ENCODE data around the gene PLSCR3.

Gene PLSCR3

DNA sequence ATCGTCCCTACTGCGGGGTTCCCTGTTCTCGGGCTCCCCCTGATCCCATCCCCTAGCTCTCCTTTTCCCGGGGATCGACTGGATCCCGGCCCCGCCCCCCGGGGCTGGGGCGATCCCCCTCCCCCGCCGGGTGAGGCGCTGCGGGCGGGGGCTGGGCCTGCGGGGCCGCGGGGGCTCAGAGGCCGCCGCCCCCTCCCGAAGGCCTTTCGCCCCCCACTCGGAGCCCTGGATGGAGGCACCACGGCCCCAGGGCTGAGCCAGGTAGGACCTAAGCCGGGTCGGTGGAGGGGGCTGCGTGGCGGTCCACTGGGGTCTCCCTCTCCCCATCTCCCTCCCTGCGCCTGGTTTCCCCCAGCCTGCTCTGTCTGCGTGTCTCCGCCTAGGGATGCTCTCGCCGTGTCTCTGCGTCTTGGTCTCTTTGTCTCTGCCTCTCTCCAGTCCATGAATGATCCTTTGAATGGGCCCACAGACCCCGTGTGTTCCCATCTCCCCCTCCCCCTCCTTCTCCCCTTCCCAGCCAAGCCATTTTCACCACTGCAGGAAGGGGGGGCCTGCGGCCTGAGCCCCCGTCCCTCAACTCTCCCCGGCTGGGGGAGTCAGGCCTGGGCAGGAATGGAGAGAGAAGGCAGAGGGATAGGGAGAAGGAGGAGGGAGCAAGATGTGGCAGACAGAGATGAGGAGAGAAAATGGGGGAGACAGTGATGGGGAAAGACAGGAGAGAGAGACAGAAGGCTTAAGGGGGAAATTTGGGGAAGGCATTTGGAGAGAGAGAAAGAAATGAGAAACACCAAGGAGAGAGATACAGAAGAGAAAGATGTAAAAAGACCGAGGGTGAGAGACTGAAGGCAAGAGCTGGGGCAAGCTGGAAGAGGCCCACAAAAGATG, 11.3 kb upstream of the PLSCR3 start:
- DNase-seq: no peak

DNA sequence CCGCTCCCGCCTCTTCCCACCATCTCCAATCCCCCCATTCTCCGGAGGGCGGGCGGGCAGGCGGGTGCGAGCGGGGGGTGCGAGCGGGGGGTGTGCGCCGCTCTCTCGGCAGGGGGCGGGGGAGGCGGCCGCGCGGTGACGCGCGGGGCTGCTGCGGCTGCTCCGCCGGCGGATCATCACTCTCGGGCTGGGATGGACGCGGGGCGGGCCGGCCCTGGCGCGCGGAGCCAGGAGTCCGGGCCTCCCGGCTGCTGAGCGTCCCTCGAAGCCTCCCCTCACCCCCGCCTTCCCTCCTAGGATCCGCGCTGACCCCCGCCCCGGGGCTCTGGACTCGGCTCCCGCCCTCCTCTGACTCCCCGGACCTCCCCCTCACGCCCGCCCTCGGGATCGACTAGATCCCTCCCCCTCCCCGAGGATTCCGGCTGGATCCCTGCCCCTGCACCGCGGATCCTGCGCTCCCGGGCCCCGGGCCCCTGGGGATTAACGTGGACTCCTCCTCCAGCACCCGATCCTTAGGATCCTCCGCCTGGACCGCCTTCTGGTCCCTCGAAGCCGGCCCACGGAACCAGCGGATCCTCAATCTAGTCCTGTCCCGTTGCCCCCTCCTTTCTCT, 10.5 kb upstream of the PLSCR3 start:
- peak; percentile 34 for DNase-seq

DNA sequence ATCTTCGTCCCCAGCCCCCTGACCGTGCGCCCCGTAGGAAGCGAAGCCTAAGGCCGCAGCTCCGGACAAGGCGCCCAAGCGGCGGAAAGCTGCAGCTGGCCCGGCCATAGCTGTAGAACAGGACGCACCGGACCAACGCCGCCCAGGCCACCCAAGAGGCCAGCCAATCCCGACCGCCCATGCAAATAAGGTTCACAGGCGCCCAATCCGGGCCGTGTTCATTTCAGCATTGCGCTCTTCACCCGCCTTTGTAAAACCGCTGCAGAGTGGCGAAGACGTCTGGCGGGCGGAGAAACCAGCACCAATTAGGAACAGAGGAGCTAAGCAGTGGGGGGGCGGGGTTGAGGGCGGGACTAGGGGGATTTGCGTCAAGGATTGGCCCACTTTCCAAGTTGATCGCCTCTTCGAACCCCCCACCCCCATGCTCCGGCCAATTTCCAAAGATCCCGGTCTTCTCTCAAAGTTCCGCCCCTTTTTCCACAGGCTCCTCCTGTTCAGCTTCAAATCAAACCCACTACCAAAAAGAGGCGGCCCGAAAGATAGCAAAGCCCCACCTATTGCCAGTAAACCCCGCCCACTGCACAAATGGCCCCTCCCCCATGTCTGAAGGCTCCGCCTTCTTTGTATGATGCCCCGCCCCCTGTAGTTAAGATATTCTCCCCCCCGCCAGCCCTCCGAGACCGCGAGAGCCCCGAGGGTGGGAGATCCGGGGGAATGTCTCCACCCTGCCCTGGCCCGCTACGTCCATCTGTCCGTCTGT, 9.8 kb upstream of the PLSCR3 start, which contains the start of gene TMEM256:
TMEM256 (minus strand) TSS at position 121 of the 760 bp plus-strand sequence; CDS start at position 108, 13 bp downstream.
- DNase-seq: peak; percentile 98

DNA sequence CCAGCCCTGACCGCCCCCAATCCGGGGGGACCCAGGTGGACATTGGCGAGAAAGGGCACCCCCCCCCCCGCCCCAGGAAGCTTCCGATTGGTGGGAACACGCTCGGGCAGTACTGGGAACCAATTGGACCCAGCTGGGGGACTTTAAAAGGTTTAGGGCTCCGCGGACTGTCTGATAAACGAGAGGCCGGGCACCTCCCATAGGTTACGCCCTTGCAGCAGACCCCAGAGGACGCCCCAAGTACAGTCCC, 9.3 kb upstream of the PLSCR3 start:
- DNase-seq: no peak

DNA sequence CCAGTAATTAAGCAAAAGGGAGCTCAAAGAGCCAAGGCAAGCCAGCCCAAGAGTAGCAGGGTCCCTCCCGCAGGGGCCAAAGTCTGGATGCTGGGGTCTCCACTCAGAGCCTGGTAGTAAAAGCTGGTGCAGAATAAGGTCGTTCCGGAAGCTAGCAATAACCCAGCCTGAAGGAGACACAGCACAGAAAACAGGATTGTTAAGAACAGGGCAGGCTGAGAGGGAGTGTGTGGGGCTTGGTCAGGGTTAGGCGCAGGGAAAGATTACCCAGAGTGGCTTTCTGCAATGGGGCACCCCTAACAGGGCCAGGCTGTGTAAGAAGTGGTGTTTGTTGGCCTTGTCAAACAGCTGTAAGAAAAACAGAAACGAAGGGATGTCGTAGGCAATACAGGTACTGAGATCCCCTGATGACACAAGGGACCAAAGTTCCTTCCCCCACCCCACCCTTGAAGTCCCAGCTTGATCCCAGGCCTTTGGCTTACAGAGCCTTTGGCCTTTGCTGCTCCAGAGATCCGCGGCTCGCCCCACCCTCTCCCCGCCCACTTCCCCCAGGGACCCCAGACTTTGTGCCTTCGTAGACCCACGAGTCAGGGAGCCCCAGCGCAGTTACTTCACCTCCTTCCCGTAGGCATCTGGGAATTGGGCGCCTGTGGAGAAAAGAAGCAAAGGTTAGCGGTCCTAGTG, 8.9 kb upstream of the PLSCR3 start:
- DNase-seq: peak; percentile 18

DNA sequence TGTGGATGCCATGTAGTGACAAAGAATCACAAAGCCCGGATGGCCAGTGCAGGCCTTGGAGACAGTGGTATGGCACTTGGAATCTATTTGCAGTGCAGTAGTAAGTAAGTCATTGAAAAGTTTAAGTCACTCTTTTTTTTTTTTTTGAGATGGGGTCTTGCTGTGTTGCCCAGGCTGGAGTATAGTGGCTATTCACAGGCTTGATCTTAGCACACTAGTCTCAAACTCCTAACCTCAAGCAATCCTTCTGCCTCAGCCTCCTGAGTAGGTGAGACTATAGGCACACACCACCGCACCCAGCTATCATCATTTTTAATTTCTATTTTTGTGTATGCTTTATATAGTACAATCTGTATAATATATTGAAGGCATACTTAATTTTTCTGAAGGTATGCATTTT, 4.3 kb upstream of the PLSCR3 start:
- no peak for DNase-seq

DNA sequence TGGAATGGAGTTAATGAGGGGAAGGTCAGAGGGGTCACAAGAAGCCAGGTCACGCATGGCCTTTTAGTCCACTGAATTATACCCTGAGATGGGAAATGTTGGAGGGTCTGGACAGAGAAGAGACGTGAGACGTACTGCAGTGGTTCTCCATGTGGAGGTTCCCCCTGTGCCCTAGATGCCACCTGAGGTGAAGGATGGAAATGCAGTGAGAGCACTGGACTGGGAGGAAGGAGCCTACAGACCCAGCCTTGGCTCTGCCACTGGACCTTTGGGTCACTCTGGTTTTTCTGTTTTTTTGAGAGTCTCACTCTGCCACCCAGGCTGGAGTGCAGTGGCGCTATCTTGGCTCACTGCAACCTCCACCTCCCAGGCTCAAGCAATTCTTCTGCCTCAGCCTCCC, 1.8 kb upstream of the PLSCR3 start:
- DNase-seq: no peak

DNA sequence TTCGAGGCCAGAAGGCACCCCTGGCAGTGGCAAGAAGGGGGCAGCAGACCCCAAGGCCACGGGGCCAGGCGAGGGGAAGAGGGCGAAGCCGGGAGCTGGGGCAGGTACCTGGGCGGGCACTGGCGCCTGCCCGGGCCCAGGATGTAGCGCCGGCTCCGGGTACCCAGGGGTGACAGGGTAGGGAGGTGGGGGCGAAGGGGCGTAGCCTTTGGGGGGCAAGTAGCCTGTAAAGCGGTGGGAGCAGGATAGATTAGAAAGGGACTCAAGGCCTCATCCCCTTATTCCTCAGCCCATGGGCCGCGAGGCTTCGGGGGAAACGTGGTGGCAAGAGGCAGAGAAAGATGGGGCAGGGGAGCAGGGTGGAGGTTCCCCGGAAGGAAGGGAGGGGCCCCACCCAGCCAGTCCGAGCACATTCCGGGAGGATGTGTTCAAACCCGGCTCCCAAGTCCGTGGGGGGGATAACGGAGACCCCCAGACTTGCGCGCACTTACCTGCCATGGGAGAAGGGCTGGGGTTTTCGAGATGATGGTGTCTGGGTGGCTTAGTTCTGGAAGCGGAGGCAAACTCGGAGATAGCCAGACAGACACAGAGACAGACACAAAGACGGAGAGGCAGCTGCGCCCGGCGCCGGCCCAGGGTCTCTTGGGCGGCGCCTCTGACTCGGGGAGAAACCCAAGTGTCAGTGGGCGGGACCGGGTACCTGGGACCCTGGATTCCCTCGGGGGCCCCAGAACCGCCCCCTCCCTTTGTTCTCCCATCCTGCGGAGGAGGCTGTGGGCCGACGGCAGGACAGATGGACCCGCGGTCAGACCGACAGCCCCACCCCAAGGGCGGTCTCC, 493 bp downstream of the PLSCR3 start:
- peak; percentile 56 for DNase-seq

DNA sequence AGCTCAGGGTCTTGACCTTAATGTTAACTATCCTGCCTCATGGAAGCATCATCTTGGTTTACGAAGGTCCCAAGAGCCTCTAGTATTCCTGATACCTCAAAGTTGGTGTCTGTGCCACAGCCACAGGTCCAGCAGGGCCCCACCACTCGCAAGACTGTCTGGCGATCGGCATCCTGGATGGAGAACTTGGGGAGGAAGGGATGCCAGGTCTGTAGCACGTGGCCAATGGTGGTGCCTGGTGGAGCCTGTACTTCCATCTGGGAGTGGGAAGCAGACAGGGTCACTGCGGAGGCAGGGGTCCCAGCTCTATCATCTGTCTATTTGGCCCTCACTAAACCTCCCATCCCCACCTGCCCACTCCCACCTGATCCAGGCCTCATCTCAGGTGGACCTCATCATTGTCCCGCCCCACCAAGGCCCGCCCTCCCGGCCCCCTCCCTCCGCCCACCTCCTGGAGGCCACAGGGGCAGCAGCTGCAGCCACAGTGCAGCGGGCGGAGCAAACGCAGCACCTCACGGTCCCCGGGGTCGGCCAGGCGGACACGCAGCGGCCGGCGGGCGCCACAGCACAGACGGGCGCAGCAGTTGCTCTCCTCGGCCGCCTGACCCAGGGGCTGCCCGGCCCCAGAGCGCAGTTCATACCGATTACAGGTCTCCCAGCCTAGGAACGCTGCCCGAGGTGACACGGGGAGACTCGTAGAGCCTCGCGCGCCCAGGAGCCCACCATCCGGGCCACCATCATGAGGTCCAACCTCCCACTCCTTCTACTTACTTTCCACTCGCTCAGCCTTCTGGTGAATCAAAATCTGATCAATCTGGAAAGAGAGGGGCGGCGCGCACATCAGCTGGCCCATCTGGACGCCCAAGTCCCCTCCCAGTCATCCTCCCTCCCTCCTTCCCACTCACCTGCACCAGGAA, 1.4 kb downstream of the PLSCR3 start:
- DNase-seq: no peak

DNA sequence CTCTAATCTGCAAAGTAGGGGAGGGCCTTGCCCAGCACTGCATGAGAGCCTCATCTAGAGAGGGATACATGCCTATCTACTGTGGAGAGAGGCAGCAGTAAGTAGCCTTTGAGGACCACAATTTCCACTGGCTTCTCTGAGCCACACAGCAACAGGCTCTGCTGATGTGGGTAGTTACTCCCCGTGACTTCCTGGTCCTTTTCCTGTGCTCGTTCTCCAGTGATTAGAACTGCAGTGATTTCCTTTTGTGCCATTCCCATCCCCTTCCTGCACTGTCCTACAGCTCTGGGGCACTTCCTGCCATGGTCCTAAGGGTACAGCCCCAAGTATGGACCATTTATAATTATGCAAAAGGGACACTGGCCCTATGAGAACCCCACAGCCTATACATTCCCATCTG, 3.0 kb downstream of the PLSCR3 start:
- DNase-seq: no peak

DNA sequence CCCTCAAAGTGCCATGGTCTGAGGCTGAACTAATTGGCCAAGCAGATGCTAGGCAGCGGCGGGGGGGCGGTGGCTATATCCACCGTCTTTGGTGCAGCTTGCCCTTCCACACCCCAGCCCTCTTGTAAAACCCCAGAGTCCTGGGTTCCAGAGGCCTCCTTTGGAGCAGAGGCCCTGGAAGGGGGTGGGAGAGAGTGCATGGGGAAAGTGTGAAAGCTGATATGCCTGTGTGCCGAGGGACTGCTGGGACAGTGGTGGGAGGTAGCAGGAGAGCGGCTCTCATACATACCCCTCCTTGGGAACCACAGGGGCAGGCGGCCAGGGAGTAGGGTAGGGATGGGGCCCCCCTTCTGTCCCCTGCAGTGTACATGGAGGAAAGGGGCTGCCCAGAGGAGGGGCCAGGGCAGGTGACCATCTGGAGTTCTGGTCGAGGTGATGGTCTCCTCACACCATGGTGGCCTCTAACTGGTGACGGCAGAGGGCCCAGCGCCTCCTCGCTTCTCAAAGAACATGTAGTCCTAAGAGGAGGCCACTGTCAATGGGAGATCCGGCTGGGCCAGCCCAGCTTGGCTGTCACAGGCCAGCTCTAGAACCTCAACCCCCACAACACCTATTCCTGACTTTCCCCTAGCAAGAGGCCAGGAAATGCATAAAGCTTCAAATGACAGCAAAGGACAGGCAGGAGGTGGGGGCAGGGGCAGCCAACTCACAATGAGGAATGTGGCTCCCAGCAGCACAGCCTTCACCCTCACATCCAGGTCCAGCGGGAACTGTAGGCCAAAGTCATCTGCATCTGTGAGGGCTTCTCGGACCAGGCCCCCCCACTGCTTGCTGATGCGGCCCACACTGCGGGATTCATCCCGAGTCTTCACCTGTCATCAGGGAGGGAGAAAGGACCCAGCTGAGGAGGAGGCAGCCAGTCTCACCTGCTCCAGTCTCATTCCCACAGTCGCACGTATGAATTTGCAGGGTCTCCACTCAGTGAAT, 4.1 kb downstream of the PLSCR3 start:
- DNase-seq: no peak

DNA sequence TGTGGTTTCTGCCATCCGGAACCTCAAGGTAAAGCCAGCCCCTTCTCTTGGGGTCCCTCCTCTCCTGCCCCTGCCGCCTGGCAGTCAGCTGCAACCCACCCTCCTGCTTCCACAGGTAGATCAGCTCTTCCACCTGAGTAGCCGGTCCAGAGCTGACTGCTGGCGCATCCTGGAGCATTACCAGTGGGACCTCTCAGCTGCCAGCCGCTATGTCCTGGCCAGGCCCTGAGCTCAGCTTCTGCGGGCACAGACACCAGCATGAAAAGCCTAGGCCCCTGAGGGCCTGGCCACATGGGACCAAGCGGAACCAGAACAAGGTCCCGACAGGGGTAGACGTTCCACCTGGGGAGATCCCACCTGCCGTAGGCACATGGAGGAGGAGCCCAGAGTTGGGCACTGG, 5.5 kb downstream of the PLSCR3 start:
- DNase-seq: no peak

DNA sequence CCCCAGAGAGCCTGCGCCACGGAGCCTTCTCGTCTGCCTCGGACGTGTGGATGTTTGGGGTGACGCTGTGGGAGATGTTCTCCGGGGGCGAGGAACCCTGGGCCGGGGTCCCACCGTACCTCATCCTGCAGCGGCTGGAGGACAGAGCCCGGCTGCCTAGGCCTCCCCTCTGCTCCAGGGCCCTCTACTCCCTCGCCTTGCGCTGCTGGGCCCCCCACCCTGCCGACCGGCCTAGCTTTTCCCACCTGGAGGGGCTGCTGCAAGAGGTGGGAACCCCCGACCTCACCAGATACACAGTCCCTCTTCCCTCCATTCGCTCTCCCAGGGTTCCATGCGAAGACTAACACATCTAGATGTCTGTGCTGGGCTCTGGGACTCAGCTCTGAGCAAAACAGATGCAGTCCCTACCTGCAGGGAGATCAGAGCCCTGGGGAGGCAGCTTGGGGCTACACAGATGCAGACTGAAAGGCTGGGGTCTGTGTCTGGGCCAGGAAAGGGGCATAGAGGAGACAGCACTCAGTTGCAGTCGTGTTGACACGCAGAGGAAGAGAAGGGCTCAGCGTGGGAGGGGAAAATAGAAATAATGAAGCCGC, 9.7 kb downstream of the PLSCR3 start:
- DNase-seq: no peak

DNA sequence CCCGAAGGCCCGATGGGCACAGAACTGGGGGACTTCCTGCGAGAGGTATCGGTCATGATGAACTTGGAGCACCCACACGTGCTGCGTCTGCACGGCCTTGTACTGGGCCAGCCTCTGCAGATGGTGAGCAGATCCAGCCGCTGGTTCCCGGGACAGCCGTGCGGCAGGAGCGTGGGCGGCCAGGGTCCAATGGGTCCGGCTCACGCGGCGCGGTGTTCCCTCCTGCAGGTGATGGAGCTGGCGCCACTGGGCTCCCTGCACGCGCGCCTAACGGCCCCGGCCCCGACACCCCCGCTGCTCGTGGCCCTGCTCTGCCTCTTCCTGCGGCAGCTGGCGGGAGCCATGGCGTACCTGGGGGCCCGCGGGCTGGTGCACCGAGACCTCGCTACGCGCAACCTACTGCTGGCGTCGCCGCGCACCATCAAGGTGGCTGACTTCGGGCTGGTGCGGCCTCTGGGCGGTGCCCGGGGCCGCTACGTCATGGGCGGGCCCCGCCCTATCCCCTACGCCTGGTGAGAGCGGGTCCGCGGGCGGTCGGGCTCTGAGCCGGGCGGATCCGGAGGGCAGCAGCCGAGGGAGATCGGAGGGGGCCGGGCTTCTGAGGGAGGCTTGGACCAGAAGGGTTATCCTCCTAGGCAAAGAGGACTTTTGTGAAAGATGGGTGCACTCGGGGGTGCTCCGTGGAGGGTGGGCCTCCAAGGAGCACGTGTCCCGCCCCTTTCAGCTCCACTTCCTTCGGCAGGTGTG, 10.4 kb downstream of the PLSCR3 start:
- peak; percentile 78 for DNase-seq

DNA sequence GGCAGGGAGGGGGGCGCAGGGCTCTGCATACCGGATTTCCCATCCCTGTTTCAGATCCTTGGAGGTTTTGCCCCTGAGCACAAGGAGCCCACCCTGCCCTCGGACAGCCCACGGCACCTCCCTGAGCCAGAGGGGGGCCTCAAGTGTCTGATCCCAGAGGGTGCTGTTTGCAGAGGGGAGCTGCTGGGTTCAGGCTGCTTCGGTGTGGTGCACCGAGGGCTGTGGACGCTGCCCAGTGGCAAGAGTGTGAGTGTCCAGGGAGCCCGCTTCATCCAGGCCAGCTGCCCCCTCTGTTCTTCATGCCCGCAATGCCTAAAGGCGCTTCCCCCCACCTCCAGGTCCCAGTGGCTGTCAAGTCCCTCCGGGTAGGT, 11.0 kb downstream of the PLSCR3 start:
- no peak for DNase-seq

DNA sequence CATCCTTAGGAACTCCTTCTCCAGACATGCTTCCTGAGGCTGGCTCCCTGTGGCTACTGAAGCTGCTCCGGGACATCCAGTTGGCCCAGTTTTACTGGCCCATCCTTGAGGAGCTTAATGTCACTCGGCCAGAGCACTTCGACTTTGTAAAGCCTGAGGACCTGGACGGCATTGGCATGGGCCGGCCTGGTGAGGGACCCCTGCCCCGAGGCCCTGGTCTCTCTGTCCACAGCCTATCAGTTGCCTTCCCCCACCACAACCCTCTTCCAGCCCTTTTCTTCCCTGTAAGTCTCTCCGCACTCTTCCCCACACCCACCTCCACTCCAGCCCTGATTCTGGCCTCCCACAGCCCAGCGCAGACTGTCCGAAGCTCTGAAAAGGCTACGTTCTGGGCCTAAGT, 11.4 kb downstream of the PLSCR3 start:
- no peak for DNase-seq

DNA sequence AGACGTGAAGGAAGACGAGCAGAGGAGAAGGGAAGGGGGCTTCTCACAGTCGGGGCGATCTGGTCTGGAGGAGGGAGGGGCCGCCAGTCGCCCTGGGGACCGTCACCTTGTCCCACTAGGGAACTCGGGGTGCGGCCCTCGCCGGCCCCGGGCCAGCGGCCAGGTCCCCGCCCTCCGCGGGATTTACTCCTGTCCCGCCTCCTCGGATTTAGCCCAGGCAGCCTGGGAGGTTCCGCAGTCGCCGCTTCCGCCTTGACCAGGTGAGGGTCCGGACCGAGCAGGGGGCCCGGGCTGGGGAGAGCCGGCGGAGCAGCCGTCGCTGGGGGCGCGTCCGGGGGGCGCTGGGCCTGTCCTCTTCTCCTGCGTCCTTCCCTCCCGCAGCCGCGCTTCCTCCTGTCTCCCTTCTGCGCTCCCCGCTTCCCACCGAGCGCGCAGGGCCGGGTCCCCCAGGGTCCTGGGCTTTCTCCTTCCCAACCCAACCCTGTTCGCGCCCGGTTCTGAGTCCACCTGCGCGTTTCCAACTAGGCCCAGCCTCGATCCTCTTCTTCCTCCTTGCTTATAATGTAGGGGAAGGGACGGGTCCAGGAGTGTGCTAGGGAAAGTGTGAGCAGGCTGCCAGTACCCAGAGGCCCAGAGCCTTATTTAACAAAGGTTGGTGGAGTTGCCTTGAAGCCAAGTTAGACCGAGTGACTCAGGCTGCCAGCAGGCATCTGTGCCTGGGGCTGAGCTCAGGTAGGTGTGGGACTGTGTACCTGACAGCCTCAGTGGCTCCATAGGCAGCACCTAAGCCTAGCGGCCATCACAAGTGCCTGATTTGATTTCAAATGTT, 13.3 kb downstream of the PLSCR3 start, which contains the start of gene TNK1:
TNK1 (plus strand) TSS at position 235 of the 829 bp plus-strand sequence. CDS start 1,838 bp downstream, outside the sequence.
- peak; percentile 1 for DNase-seq

DNA sequence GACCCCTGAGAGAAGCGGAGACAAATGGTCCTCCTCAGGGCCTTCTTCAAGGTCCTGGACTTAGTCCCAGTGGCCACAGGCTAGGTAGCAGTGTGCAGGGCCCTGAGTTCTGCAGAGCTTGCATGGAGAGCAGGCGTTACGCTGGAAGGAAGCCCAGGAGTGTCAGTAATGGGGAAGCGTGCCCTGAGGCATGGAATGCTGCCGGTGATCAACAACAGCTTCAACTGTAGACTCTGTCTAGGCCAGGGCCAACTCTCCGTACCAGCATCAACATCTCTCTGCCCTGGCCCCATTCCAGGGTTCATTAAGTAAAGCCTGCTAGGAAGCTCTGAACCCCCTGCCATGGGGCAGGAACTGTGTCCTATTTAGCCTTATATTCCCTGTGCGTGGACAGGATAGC, 14.0 kb downstream of the PLSCR3 start:
- peak; percentile 41 for DNase-seq

Data from NCI-H345 (cell line).